KMS-11 (cell line): Measurements from ENCODE around the gene OXT.

Experiments
- H2AFZ ChIP-seq: fragments of 200-600 bp; sonication (generic); 2 replicates; pipeline ENCODE4 v1.6.1; 2016; ENCODE audit warnings: antibody characterized with exemption, mixed run types, low read depth
- H3K27ac ChIP-seq: fragments of 200-600 bp; sonication (generic); 2 replicates; pipeline ENCODE4 v1.6.1; 2016; ENCODE audit warnings: mild to moderate bottlenecking, mixed run types
- H3K27me3 ChIP-seq: fragments of 200-600 bp; sonication (generic); 2 replicates; pipeline ENCODE4 v1.6.1; 2017; ENCODE audit warnings: mild to moderate bottlenecking, low read depth, mixed run types, moderate library complexity; ENCODE audit not compliant: insufficient read depth
- H3K36me3 ChIP-seq: fragments of 200-600 bp; sonication (generic); 2 replicates; pipeline ENCODE4 v1.6.1; 2017; ENCODE audit warnings: mild to moderate bottlenecking, mixed run types; ENCODE audit not compliant: insufficient read depth
- H3K4me1 ChIP-seq: fragments of 200-600 bp; sonication (generic); 2 replicates; pipeline ENCODE4 v1.6.1; 2016; ENCODE audit warnings: mild to moderate bottlenecking, low read depth, mixed run types; ENCODE audit not compliant: poor library complexity, severe bottlenecking
- H3K4me2 ChIP-seq: fragments of 200-600 bp; sonication (generic); 2 replicates; pipeline ENCODE4 v1.7.0; 2016; ENCODE audit warnings: mild to moderate bottlenecking, mixed run types
- H3K4me3 ChIP-seq: fragments of 200-600 bp; sonication (generic); IDR thresholded peaks from 2 replicates; pipeline ENCODE4 v1.6.1; 2017; ENCODE audit warnings: low read depth, low read length, mixed read lengths; ENCODE audit not compliant: insufficient read depth
- H3K79me2 ChIP-seq: fragments of 200-600 bp; sonication (generic); 2 replicates; pipeline ENCODE4 v1.6.1; 2016; ENCODE audit warnings: low read depth, mixed run types; ENCODE audit not compliant: insufficient read depth
- H3K9ac ChIP-seq: fragments of 200-600 bp; sonication (generic); 2 replicates; pipeline ENCODE4 v1.6.1; 2016; ENCODE audit warnings: mild to moderate bottlenecking, mixed run types
- H4K20me1 ChIP-seq: fragments of 200-600 bp; sonication (generic); 2 replicates; pipeline ENCODE4 v1.6.1; 2016; ENCODE audit warnings: mild to moderate bottlenecking, mixed run types; ENCODE audit not compliant: insufficient read depth
- TF ChIP-seq, protein P1 (sequence below): fragments of 200-600 bp; sonication (generic); conservative IDR thresholded peaks from 2 replicates; pipeline ENCODE4 v1.6.1; 2017; ENCODE audit warnings: low read depth, mild to moderate bottlenecking, antibody characterized with exemption, low read length, moderate library complexity, mixed read lengths

OXT gene

DNA sequence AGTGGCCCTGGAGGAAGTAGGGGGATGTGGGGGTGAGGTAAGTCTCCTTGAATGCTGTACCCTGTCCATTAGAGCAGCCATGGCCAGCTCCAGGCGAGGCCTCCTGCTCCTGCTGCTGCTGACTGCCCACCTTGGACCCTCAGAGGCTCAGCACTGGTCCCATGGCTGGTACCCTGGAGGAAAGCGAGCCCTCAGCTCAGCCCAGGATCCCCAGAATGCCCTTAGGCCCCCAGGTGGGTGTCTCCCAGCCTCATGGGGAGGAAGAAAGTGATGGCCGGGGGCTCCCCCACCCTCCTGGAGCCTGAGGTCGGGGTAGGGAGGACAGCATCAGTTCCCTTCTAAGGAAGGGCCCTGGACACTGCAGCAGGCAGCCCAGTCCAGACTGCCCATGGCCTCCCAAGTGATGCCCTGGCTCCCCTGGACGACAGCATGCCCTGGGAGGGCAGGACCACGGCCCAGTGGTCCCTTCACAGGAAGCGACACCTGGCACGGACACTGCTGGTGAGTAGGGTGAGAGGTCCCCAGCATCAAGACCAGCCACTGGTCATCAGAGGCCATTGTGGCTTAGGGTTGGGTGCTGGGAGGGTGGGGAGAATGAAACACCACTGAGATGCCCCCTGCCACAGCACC is 27.0 kb upstream of the OXT start:
- no peak overlapping the region for H3K9ac ChIP-seq
- no peaks in the 10 kb centered on the region for H4K20me1 ChIP-seq
- H3K27ac ChIP-seq: no peak overlapping the region
- H2AFZ ChIP-seq: no peak overlapping the region
- no peaks in the 10 kb centered on the region for H3K27me3 ChIP-seq
- H3K36me3 ChIP-seq: no peaks in the 10 kb centered on the region
- no peak overlapping the region for H3K4me3 ChIP-seq
- no peaks in the 10 kb centered on the region for H3K79me2 ChIP-seq
- no peak overlapping the region for H3K4me2 ChIP-seq
- TF ChIP-seq, protein P1, sequence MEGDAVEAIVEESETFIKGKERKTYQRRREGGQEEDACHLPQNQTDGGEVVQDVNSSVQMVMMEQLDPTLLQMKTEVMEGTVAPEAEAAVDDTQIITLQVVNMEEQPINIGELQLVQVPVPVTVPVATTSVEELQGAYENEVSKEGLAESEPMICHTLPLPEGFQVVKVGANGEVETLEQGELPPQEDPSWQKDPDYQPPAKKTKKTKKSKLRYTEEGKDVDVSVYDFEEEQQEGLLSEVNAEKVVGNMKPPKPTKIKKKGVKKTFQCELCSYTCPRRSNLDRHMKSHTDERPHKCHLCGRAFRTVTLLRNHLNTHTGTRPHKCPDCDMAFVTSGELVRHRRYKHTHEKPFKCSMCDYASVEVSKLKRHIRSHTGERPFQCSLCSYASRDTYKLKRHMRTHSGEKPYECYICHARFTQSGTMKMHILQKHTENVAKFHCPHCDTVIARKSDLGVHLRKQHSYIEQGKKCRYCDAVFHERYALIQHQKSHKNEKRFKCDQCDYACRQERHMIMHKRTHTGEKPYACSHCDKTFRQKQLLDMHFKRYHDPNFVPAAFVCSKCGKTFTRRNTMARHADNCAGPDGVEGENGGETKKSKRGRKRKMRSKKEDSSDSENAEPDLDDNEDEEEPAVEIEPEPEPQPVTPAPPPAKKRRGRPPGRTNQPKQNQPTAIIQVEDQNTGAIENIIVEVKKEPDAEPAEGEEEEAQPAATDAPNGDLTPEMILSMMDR: no peak
- H3K4me1 ChIP-seq: peaks cover 4% of the 10 kb centered on the region

DNA sequence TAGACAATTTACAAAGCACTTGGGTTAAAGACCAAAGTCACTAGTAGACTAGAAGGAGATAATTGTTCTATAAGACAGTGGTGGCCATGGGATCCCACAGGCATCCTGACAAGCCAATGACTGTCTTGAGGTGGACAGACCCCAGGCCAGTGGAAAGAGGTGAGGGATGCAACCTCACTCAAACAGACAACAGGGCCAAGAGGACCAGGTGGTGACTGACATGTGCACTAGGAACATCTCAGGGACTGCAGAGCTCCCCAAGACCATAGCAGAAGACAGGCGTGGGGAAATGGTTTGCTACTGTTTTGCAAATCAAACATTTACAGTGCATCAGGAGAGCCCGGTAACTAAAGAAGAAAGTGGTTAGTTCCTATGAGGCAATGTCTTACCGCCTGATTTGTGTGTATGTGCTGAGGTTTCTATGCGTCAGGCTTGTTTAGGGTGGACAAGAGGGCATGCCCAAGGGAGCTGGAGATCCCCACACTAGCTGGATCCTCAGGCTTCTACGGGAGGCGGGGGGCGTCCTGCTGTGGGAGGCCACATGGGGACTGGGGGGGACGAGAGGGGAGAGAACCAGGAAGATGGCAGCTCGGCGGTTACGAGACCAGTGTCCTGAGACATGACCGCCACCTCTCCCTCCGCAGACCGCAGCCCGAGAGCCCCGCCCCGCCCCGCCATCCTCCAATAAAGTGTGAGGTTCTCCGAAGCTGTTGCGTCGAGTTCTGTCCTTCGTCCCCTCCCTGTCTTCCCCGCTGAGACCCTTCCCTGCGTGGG is 26.2 kb upstream of the OXT start:
- Histone ChIP-seq H3K9ac (peak overlapping the region; percentile 60), H3K27ac (no peak overlapping the region), H4K20me1 (no peaks in the 10 kb centered on the region), H3K4me3 (no peak overlapping the region), H3K79me2 (no peaks in the 10 kb centered on the region), H3K27me3 (no peaks in the 10 kb centered on the region), H2AFZ (peak overlapping the region; percentile 71; the same call in 1 of the 2 replicates), H3K4me2 (peak overlapping the region; percentile 48; the same call in 1 of the 2 replicates), H3K36me3 (no peaks in the 10 kb centered on the region), H3K4me1 (peaks cover 4% of the 10 kb centered on the region)
- TF ChIP-seq, protein P1: no peak

DNA sequence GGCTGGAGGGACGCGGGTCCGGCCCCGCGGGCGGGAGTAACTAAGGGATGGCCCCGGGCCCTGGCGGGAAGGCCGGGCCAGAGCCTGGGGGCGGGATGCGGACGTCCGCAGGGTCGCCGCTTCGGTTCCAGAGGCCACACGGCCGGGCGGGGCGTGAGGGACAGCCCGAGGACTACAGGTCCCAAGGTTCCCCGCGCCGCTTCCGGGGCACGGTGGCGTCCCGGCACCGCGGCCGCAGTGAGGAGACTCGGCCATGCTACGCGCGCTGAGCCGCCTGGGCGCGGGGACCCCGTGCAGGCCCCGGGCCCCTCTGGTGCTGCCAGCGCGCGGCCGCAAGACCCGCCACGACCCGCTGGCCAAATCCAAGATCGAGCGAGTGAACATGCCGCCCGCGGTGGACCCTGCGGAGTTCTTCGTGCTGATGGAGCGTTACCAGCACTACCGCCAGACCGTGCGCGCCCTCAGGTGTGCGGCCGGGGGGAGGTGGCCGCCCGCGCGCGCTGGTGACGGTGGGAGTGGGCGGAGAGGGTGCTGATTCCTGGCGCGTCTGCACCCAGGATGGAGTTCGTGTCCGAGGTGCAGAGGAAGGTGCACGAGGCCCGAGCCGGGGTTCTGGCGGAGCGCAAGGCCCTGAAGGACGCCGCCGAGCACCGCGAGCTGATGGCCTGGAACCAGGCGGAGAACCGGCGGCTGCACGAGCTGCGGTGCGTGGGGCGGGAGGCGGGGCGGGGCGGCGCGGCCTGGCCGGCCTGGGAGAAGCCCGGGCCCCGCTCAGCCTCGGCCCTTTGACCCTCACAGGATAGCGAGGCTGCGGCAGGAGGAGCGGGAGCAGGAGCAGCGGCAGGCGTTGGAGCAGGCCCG is 25.4 kb upstream of the OXT start, which contains the start of gene MRPS26:
Gene MRPS26 (plus strand): TSS at position 237 of the 861 bp plus-strand sequence. CDS start 17 bp downstream, at position 254.
- Histone ChIP-seq H2AFZ (peak within 1 kb of the TSS; percentile 71; the same call in 1 of the 2 replicates), H3K36me3 (no peaks in the 10 kb centered on the region), H3K4me2 (peak within 1 kb of the TSS; percentile 76), H3K4me3 (no peak within 1 kb of the TSS), H4K20me1 (no peaks in the 10 kb centered on the region), H3K4me1 (peaks cover 12% of the 10 kb centered on the region), H3K27me3 (no peaks in the 10 kb centered on the region), H3K79me2 (no peaks in the 10 kb centered on the region), H3K9ac (peak within 1 kb of the TSS; percentile 60), H3K27ac (no peak within 1 kb of the TSS)
- TF ChIP-seq, protein P1: no peak

DNA sequence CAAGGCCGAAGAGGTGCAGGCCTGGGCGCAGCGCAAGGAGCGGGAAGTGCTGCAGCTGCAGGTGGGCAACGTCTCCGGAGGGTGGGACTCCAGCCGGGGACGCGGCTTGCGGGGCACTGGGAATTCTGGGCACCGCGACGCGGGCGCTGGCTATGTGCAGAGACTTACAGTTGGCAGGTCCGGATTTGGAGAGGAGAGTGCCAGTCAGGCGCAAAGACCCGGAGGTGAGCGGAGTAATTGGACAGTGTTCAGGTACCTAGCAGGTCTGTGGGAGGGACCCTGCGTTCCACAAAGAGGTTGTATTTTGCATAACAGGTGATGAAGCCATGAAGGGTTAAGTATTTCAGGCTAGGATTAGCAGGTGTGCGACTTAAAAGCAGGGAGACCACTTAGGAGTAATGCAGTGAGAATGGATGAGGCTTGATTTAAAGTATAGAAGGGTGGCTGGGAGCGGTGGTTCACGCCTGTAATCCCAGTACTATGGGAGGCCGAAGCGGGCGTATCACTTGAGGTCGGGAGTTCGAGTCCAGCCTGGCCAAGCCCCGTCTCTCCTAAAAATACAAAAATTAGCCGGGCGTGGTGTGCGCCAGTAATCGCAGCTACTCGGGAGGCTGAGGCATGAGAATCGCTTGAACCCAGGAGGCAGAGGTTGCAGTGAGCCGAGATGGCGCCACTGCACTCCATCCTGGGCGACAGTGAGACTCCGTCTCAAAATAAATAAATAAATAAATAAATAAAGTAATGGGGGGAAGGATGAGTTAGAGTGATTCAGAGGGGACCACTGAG is 24.6 kb upstream of the OXT start:
- no peaks in the 10 kb centered on the region for H4K20me1 ChIP-seq
- no peaks in the 10 kb centered on the region for H3K79me2 ChIP-seq
- H3K9ac ChIP-seq: peak overlapping the region; percentile 60; the same call in 1 of the 2 replicates
- H3K27ac ChIP-seq: no peak overlapping the region
- H2AFZ ChIP-seq: peak overlapping the region; percentile 57; the same call in 1 of the 2 replicates
- H3K4me3 ChIP-seq: no peak overlapping the region
- TF ChIP-seq, protein P1: no peak
- H3K4me2 ChIP-seq: peak overlapping the region; percentile 76
- no peaks in the 10 kb centered on the region for H3K36me3 ChIP-seq
- no peaks in the 10 kb centered on the region for H3K27me3 ChIP-seq
- peaks cover 20% of the 10 kb centered on the region for H3K4me1 ChIP-seq
